ENCODE data around the gene PNMT. TPM values are rescaled to one million over a fixed set of nuclear protein-coding genes. Genes with fewer than 3 reads are reported as not detected.

The PNMT gene
- total RNA-seq, 6 experiments from 2014 or later: 0.37 TPM; not detected in 4

DNA sequence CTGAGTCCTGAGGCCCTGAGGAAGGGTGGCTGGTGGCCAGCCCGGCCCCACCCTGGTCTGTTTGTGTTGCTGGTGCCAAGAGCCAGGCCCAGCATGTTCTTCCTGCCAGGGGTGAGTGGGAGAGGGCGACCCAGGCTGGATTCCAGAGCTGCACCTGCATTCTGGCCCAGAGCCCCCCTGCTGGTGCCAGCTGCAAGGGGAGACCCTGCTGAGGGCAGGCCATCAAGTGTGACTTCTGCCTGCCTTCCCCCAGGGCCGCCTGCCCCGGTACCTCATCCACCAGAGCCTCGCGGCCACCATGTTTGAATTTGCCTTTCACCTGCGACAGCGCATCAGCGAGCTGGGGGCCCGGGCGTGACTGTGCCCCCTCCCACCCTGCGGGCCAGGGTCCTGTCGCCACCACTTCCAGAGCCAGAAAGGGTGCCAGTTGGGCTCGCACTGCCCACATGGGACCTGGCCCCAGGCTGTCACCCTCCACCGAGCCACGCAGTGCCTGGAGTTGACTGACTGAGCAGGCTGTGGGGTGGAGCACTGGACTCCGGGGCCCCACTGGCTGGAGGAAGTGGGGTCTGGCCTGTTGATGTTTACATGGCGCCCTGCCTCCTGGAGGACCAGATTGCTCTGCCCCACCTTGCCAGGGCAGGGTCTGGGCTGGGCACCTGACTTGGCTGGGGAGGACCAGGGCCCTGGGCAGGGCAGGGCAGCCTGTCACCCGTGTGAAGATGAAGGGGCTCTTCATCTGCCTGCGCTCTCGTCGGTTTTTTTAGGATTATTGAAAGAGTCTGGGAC, 5.5 kb upstream of the PNMT start:
- H3K4me3 ChIP-seq: no peak overlapping the region
- H3K27ac ChIP-seq: no peak overlapping the region
- 74% methylated on average over 3 of the region's 22 CpGs for WGBS (ENCODE audit: insufficient coverage, low coverage, low lambda C conversion rate, missing lambda C conversion rate)
- no peaks in the 10 kb centered on the region for H3K9me3 ChIP-seq
- H3K27me3 ChIP-seq: no peaks in the 10 kb centered on the region
- H3K4me1 ChIP-seq: peaks cover 0 to 45% (median 18%) of the 10 kb centered on the region in 4 donors
- TF ChIP-seq, protein P1, sequence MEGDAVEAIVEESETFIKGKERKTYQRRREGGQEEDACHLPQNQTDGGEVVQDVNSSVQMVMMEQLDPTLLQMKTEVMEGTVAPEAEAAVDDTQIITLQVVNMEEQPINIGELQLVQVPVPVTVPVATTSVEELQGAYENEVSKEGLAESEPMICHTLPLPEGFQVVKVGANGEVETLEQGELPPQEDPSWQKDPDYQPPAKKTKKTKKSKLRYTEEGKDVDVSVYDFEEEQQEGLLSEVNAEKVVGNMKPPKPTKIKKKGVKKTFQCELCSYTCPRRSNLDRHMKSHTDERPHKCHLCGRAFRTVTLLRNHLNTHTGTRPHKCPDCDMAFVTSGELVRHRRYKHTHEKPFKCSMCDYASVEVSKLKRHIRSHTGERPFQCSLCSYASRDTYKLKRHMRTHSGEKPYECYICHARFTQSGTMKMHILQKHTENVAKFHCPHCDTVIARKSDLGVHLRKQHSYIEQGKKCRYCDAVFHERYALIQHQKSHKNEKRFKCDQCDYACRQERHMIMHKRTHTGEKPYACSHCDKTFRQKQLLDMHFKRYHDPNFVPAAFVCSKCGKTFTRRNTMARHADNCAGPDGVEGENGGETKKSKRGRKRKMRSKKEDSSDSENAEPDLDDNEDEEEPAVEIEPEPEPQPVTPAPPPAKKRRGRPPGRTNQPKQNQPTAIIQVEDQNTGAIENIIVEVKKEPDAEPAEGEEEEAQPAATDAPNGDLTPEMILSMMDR (IDR thresholded peaks at IDR 0.05): no peak
- TF ChIP-seq POLR2A (IDR thresholded peaks at IDR 0.05): no peak
- H3K36me3 ChIP-seq: no peaks in the 10 kb centered on the region
- ATAC-seq: no peak
- intact Hi-C loops (cut with DNase I): no loop called here
- DNase-seq: no peak

- no peak for DNase-seq
- TF ChIP-seq, protein P1 (IDR thresholded peaks at IDR 0.05): no peak
- no peak for TF ChIP-seq POLR2A (IDR thresholded peaks at IDR 0.05)
- peaks cover 0 to 45% (median 21%) of the 10 kb centered on the region in 4 donors for H3K4me1 ChIP-seq
- H3K27me3 ChIP-seq: no peaks in the 10 kb centered on the region
- H3K4me3 ChIP-seq: no peak overlapping the region
- no peaks in the 10 kb centered on the region for H3K9me3 ChIP-seq
- no peak overlapping the region for H3K27ac ChIP-seq
- no peak for ATAC-seq
- 20% methylated on average over 3 of the region's 4 CpGs for WGBS (ENCODE audit: insufficient coverage, low coverage, low lambda C conversion rate, missing lambda C conversion rate)
- intact Hi-C loops (cut with DNase I): no loop called here
- no peaks in the 10 kb centered on the region for H3K36me3 ChIP-seq
These were observed 4.9 kb upstream of the PNMT start for GRCh38 chr17:39663340-39663687.

- peaks cover 0 to 45% (median 22%) of the 10 kb centered on the region in 4 donors for H3K4me1 ChIP-seq
- TF ChIP-seq POLR2A (IDR thresholded peaks at IDR 0.05): no peak
- TF ChIP-seq, protein P1 (IDR thresholded peaks at IDR 0.05): no peak
- no peaks in the 10 kb centered on the region for H3K9me3 ChIP-seq
- H3K36me3 ChIP-seq: no peaks in the 10 kb centered on the region
- no peak overlapping the region for H3K27ac ChIP-seq
- ATAC-seq (peak in 2 of 4 donors; percentile 15 to 39), DNase-seq (peak in 1 of 3 donors; percentile 71)
- 40% methylated on average over 9 of the region's 17 CpGs for WGBS (ENCODE audit: insufficient coverage, low coverage, low lambda C conversion rate, missing lambda C conversion rate)
- H3K27me3 ChIP-seq: peaks cover 0 to 2% of the 10 kb centered on the region in 2 donors
- no peak overlapping the region for H3K4me3 ChIP-seq
- intact Hi-C loops (cut with DNase I): no loop called here
These were observed 4.3 kb upstream of the PNMT start for GRCh38 chr17:39663688-39664580.

- intact Hi-C loops (cut with DNase I): no loop called here
- DNase-seq (no peak), ATAC-seq (no peak)
- peaks cover 0 to 45% (median 22%) of the 10 kb centered on the region in 4 donors for H3K4me1 ChIP-seq
- no peaks in the 10 kb centered on the region for H3K9me3 ChIP-seq
- H3K27ac ChIP-seq: no peak within 1 kb of the TSS
- H3K27me3 ChIP-seq: peaks cover 0 to 4% of the 10 kb centered on the region in 2 donors
- no peak within 1 kb of the TSS for H3K4me3 ChIP-seq
- WGBS (ENCODE audit: insufficient coverage, low coverage, low lambda C conversion rate, missing lambda C conversion rate): 45% methylated on average over 10 of the region's 15 CpGs
- TF ChIP-seq, protein P1 (IDR thresholded peaks at IDR 0.05): no peak
- no peak for TF ChIP-seq POLR2A (IDR thresholded peaks at IDR 0.05)
- H3K36me3 ChIP-seq: no peaks in the 10 kb centered on the region
These were observed 3.4 kb upstream of the PNMT start, which contains the start of gene TCAP for GRCh38 chr17:39664581-39665561. TSS of gene TCAP (plus strand) at chr17:39665349. CDS start at chr17:39665360, 11 bp downstream.

Measured in right lobe of liver (tissue), 6 donors.